Hematopoietic multipotent progenitor cell treated with erythropoietin and hydrocortisone succinate and interleukin-3 and kit ligand, for 4 days (in vitro differentiated cells): Measurements from ENCODE around the gene OR2B3.
"Not testable (repeated sequence)": the region's sequence is repeated elsewhere in the genome, so short reads cannot be mapped to it uniquely, and the experiment has no call there.

Experiments used
- DNase-seq: peaks from one replicate; pipeline ENCODE4 v3.0.0-alpha.2; 2015

The OR2B3 gene

GRCh38 chr6:29087213-29087612 is at the start of gene OR2B3:
OR2B3 (minus strand) TSS chr6:29087313; CDS start chr6:29087248, 65 bp downstream.
- no peak for DNase-seq

- DNase-seq: no peak
Measured at GRCh38 chr6:29131691-29132090, 44.6 kb upstream of the OR2B3 start.

- DNase-seq: no peak
Measured at GRCh38 chr6:29130644-29131043, 43.5 kb upstream of the OR2B3 start.

- DNase-seq: no peak
Measured at GRCh38 chr6:29129326-29130012, 42.4 kb upstream of the OR2B3 start.

GRCh38 chr6:29114964-29115363 is 27.9 kb upstream of the OR2B3 start:
- DNase-seq: not testable (repeated sequence)

GRCh38 chr6:29112135-29112534 is 25.0 kb upstream of the OR2B3 start:
- DNase-seq: peak; percentile 3

- peak; percentile 1 for DNase-seq
Measured at GRCh38 chr6:29107758-29108157, 20.6 kb upstream of the OR2B3 start, which contains the start of gene OR2J3. OR2J3 (plus strand) TSS chr6:29108058; CDS start chr6:29111891, 3,833 bp downstream.

GRCh38 chr6:29099190-29099589 is 12.1 kb upstream of the OR2B3 start, which contains the start of gene OR2J1:
OR2J1 (plus strand) TSS chr6:29099490; CDS start chr6:29100943, 1,453 bp downstream.
- no peak for DNase-seq

- no peak for DNase-seq
Measured at GRCh38 chr6:29097803-29098202, 10.7 kb upstream of the OR2B3 start.

- DNase-seq: no peak
Measured at GRCh38 chr6:29092957-29093356, 5.8 kb upstream of the OR2B3 start.

GRCh38 chr6:29082457-29082856 is 4.7 kb downstream of the OR2B3 start:
- no peak for DNase-seq

GRCh38 chr6:29081312-29081711 is 5.8 kb downstream of the OR2B3 start:
- DNase-seq: no peak

GRCh38 chr6:29079203-29079602 is 7.9 kb downstream of the OR2B3 start:
- no peak for DNase-seq

- DNase-seq: peak; percentile 69
Measured at GRCh38 chr6:29071831-29072723, 15.0 kb downstream of the OR2B3 start.

GRCh38 chr6:29051680-29052079 is 35.4 kb downstream of the OR2B3 start:
- no peak for DNase-seq

GRCh38 chr6:29045075-29045474 is 42.0 kb downstream of the OR2B3 start, which contains the start of gene OR2W1:
OR2W1 (minus strand) TSS chr6:29045175; CDS start chr6:29045175, 0 bp downstream.
- DNase-seq: no peak
